SK-N-SH (cell line): ENCODE data around the gene KNDC1.

Experiments used
- CTCF ChIP-seq: fragments of 200-600 bp; sonication (generic); IDR thresholded peaks from 2 replicates; pipeline ENCODE4 v1.6.1; 2017; ENCODE audit warnings: antibody characterized with exemption, mild to moderate bottlenecking, moderate library complexity
- EZH2phosphoT487 ChIP-seq: fragments of 200-600 bp; sonication (generic); IDR thresholded peaks from 2 replicates; pipeline ENCODE4 v1.6.1; 2017; ENCODE audit warnings: low read depth, mixed run types, mild to moderate bottlenecking, antibody characterized with exemption, moderate library complexity, borderline replicate concordance
- FOXM1 ChIP-seq: IDR thresholded peaks from 2 replicates; pipeline ENCODE4 v1.4.0; 2012; ENCODE audit warnings: low read depth, mild to moderate bottlenecking
- NFIC ChIP-seq: IDR thresholded peaks from 2 replicates; pipeline ENCODE4 v1.4.0; 2012; ENCODE audit warnings: borderline replicate concordance
- POLR2AphosphoS5 ChIP-seq: IDR thresholded peaks from 2 replicates; pipeline ENCODE4 v1.6.1; 2012; ENCODE audit warnings: low read depth, low read length
- RCOR1 ChIP-seq: fragments of 150-350 bp; IDR thresholded peaks from 2 replicates; pipeline ENCODE4 v1.6.1; 2017; ENCODE audit warnings: antibody characterized with exemption, low read length
- YY1 ChIP-seq: IDR thresholded peaks from 2 replicates; pipeline ENCODE4 v1.4.0; 2012; ENCODE audit warnings: low read depth, mild to moderate bottlenecking

- TF ChIP-seq POLR2AphosphoS5, result no peak
- TF ChIP-seq CTCF, result no peak
- TF ChIP-seq YY1, result no peak
- TF ChIP-seq NFIC, result no peak
- TF ChIP-seq FOXM1, result no peak
- TF ChIP-seq EZH2phosphoT487, result no peak
- TF ChIP-seq RCOR1, result no peak
Measured at GRCh38 chr10:133211959-133212852, 52.2 kb downstream of the KNDC1 start.
